HG02852 (cell line): ENCODE results near the gene CD5L.
A peak's percentile ranks its signal among the peaks of the same experiment; 100 is the strongest.

Experiments
- ATAC-seq: cut with Tn5 transposase; IDR thresholded peaks from one replicate; pipeline ENCODE4 v1.9.1; 2021; ENCODE audit warnings: mild to moderate bottlenecking, moderate library complexity; ENCODE audit not compliant: unreplicated experiment

CD5L gene

GRCh38 chr1:157819215-157819614 lies 22.4 kb downstream of the CD5L start:
- ATAC-seq: no peak

- no peak for ATAC-seq
These were observed 28.3 kb downstream of the CD5L start for GRCh38 chr1:157813269-157813668.

- ATAC-seq: peak; percentile 88
These were observed 35.0 kb downstream of the CD5L start for GRCh38 chr1:157806431-157807149.

GRCh38 chr1:157803851-157804250 lies 37.8 kb downstream of the CD5L start:
- ATAC-seq: no peak

- no peak for ATAC-seq
These were observed 41.6 kb downstream of the CD5L start for GRCh38 chr1:157799996-157800395.

GRCh38 chr1:157798211-157798610 lies 43.4 kb downstream of the CD5L start:
- ATAC-seq: no peak

- no peak for ATAC-seq
These were observed 56.4 kb downstream of the CD5L start for GRCh38 chr1:157785248-157785647.

GRCh38 chr1:157784801-157785200 lies 56.8 kb downstream of the CD5L start:
- no peak for ATAC-seq

GRCh38 chr1:157782931-157783330 lies 58.7 kb downstream of the CD5L start:
- no peak for ATAC-seq

GRCh38 chr1:157781048-157781447 lies 60.6 kb downstream of the CD5L start:
- ATAC-seq: peak; percentile 67
